Mucosa of descending colon (tissue), 3 donors: ENCODE measurements around the gene ZNF575. TPM values are rescaled to one million over a fixed set of nuclear protein-coding genes. Genes with fewer than 3 reads are reported as not detected.
"Not testable (repeated sequence)": the region's sequence is repeated elsewhere in the genome, so short reads cannot be mapped to it uniquely, and the experiment has no call there.

Experiments used
- ATAC-seq: fragments of 200-7000 bp; cut with Tn5 transposase; one replicate; pipeline ENCODE4 v1.9.1; 2020; ENCODE audit warnings: mild to moderate bottlenecking, moderate library complexity
- DNase-seq, 3 donors: peaks; one replicate each; pipeline ENCODE4 v3.0.0-alpha.2; 2020
- H3K36me3 ChIP-seq: fragments of 200-600 bp; one replicate; pipeline ENCODE4 v1.8.0; 2021; ENCODE audit warnings: low read depth, mild to moderate bottlenecking
- H3K4me1 ChIP-seq: fragments of 200-600 bp; one replicate; pipeline ENCODE4 v1.8.0; 2021; ENCODE audit warnings: low read depth, mild to moderate bottlenecking
- H3K4me3 ChIP-seq: fragments of 200-600 bp; one replicate; pipeline ENCODE4 v1.8.0; 2021; ENCODE audit warnings: mild to moderate bottlenecking
- H3K9me3 ChIP-seq: fragments of 200-600 bp; one replicate; pipeline ENCODE4 v1.8.0; 2021; ENCODE audit warnings: mild to moderate bottlenecking
- CTCF ChIP-seq: fragments of 200-600 bp; IDR thresholded peaks from one replicate; pipeline ENCODE4 v1.8.0; 2022; ENCODE audit warnings: antibody characterized with exemption, mild to moderate bottlenecking
- intact Hi-C, 2 donors: fragments of 100-400 bp; cut with DNase I in 1 of 2; cut with micrococcal nuclease in 1 of 2; formaldehyde crosslinking; loops; one replicate each; pipeline versions ENCODE4 v1.11.0 to v1.11.1; 2022; cut with DNase I, micrococcal nuclease
- total RNA-seq, 3 donors: library from RNA; stranded (reverse); fragmentation: NEBNext Ultra II Directional in 2 of 3; extraction: Animal tissue kit (Norgen Biotek cat#: 25700) in 2 of 3; gene quantifications; one replicate each; pipeline versions ENCODE4 v1.2.1 to v1.2.4, GENCODE V29; 2021 to 2023
- donor health status: DM: no; HTN: no; CAD: no; lungs with moderate emphysema.
- donor health status: DM: no; HTN: no; CAD: no.
- donor health status: DM: no; HTN: yes; CAD: no.

Gene ZNF575
- total RNA-seq, 3 donors from 2014 or later: 9.1 to 18.2 (median 9.6) TPM

GRCh38 chr19:43546581-43546980 is 13.6 kb downstream of the ZNF575 start:
- TF ChIP-seq CTCF: no peak
- Histone ChIP-seq H3K4me1 (no peaks in the 10 kb centered on the region), H3K36me3 (no peaks in the 10 kb centered on the region), H3K4me3 (no peak overlapping the region), H3K9me3 (no peaks in the 10 kb centered on the region)
- intact Hi-C loops: no loop called here
- DNase-seq (no peak), ATAC-seq (no peak)

GRCh38 chr19:43547926-43548325 is 14.9 kb downstream of the ZNF575 start:
- H3K36me3 ChIP-seq, H3K4me3 ChIP-seq, intact Hi-C loops, H3K4me1 ChIP-seq, DNase-seq, ATAC-seq, H3K9me3 ChIP-seq: not testable (repeated sequence)

DNA sequence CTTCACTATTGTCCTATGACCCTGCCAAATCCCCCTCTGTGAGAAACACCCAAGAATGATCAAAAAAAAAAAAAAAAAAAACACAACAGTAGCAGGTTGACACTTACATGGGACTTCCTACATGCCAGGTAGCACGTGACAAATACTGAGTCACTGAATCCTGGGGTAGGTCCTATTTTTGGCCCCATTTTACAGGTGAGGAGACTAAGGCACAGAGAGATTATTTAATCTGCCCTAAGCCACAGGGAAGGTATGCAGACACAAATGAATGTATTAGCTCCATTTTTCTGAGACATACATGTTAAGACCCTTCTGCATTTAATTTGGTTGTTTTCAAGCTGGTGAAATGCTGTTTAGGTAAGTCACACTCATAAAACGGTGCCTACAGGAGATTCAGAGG is 15.7 kb downstream of the ZNF575 start:
- intact Hi-C loops: no loop called here
- no peak for DNase-seq
- Histone ChIP-seq H3K4me1 (no peaks in the 10 kb centered on the region), H3K9me3 (no peaks in the 10 kb centered on the region), H3K36me3 (no peaks in the 10 kb centered on the region), H3K4me3 (no peak overlapping the region)
- no peak for TF ChIP-seq CTCF
- no peak for ATAC-seq

DNA sequence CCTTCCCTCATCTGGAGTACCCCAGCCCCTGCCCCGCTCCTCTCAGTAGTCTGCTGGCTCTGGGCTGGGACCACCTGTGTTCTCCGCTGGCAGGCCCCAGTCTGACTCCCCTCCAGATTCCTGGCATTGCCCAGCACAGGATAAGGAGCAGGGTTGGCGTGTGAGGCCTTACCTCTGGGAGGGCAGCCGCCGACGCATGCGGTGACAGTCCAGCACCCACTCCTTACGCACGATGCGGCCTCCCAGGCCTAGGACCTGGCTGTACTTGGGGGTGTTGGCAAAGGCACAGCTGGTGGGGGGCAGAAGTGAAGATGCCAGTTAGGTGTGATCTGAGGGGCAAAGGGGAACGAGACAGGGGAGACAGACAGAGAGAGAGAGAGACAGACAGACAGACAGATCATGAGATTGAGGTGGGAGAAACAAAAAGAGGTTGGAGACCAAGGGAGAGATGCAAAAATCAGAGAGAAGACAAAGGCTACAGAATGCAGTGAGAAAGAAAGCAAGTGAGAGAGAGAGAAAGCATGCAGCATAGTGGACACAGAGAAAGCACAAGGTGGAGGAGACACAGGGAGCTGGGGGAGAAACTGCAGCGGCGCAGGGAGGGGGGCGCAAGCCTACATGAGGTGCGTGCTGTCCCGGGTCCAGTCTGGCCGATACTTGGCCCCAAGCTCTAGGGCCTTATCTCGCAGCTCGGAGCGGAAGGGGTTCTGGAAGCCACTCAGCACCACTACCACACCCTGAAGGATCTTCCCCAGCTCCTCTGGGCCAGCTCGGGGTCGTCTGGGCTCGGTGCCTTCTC is 18.6 kb downstream of the ZNF575 start:
- no peak overlapping the region for H3K4me3 ChIP-seq
- ATAC-seq: no peak
- no peak for TF ChIP-seq CTCF
- no peaks in the 10 kb centered on the region for H3K9me3 ChIP-seq
- no peak for DNase-seq
- no peaks in the 10 kb centered on the region for H3K4me1 ChIP-seq
- no peaks in the 10 kb centered on the region for H3K36me3 ChIP-seq
- intact Hi-C loops: loop anchor here in 1 of 2 donors (10.0 kb wide), 1 partner anchor 83 kb away; the partner anchor contains the start of gene CADM4

DNA sequence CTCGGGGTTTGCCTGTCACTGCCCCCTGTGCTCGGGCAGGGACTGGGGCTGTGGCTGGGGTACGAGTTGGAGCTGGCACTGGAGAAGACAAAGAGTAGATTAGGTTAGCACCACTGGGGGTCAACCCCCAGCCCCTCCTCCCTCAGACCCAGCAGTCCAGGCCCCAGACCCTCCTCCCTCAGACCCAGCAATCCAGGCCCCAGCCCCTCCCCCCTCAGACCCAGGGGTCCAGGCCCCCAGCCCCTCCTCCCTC is 19.1 kb downstream of the ZNF575 start:
- intact Hi-C loops: loop anchor here in 1 of 2 donors (10.0 kb wide), 1 partner anchor 83 kb away; the partner anchor contains the start of gene CADM4
- TF ChIP-seq CTCF: no peak
- H3K4me1 ChIP-seq: no peaks in the 10 kb centered on the region
- no peaks in the 10 kb centered on the region for H3K9me3 ChIP-seq
- no peaks in the 10 kb centered on the region for H3K36me3 ChIP-seq
- ATAC-seq (no peak), DNase-seq (no peak)
- H3K4me3 ChIP-seq: no peak overlapping the region

DNA sequence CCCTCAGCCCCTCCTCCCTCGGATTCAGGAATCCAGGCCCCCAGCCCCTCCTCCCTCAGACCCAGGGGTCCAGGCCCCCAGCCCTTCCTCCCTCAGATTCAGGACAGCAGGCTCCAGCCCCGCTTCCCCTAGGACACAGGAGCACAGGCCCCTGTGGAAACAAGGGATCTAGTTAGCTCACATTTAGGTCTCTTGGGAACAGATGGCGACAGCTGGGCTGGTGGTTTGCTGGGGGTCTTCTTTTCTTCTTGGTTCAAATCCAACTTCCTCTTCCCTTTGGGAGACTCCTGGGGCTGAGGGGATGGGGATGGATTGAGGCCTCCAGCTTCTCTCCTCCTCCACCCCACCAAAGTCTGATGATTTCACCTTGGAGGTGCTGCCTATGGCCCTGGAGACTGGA is 19.6 kb downstream of the ZNF575 start:
- H3K4me1 ChIP-seq: no peaks in the 10 kb centered on the region
- no peaks in the 10 kb centered on the region for H3K36me3 ChIP-seq
- ATAC-seq: no peak
- H3K4me3 ChIP-seq: no peak overlapping the region
- no peak for TF ChIP-seq CTCF
- no peak for DNase-seq
- intact Hi-C loops: loop anchor here in 1 of 2 donors (10.0 kb wide), 1 partner anchor 82 kb away; the partner anchor contains the start of gene CADM4
- H3K9me3 ChIP-seq: no peaks in the 10 kb centered on the region
